HCT116 (cell line): ENCODE data around the gene ZNF763. TPM values are rescaled to one million over a fixed set of nuclear protein-coding genes. Genes with fewer than 3 reads are reported as not detected.

ENCODE experiments used
- ATAC-seq: fragments of 200-7000 bp; cut with Tn5 transposase; 2 replicates; pipeline ENCODE4 v1.9.1; 2020; ENCODE audit warnings: mild to moderate bottlenecking, moderate library complexity
- BruUV-seq: library from RNA; stranded (reverse); fragments of 400-500 nt; replicated peaks from 2 replicates; lab custom pipeline; 2021; lab: Mats Ljungman, UMichigan
- CTCF ChIA-PET: fragments of 300-600 bp; sonication (Branson Sonifier 250); formaldehyde crosslinking; loops from one replicate; lab custom pipeline; 2021; ENCODE audit warnings: antibody characterized with exemption; lab: Charles Lee
- POLR2A ChIA-PET: fragments of 300-600, 350-600 bp; sonication (Branson Sonifier 250); formaldehyde crosslinking; loops from one replicate; lab custom pipeline; 2021; ENCODE audit warnings: antibody characterized with exemption; lab: Charles Lee
- RAD21 ChIA-PET, 2 experiments: fragments of 300-600 bp; sonication (Branson Sonifier 250); formaldehyde crosslinking; loops; one replicate each; lab custom pipeline; 2023; ENCODE audit warnings: low total read pairs in 2 of 2; ENCODE audit not compliant: uncharacterized antibody in 2 of 2, unreplicated experiment in 2 of 2, low non-redundant PET in 1 of 2; lab: Charles Lee
- DNase-seq: peaks from one replicate; pipeline ENCODE4 v3.0.0-alpha.2; 2010; ENCODE audit warnings: low read depth, low spot score
- H2AFZ ChIP-seq: fragments of 200-600 bp; shearing (Covaris generic), sonication (generic); 2 replicates; pipeline ENCODE4 v1.6.1; 2017; ENCODE audit warnings: low read depth, mixed run types, mixed read lengths, antibody characterized with exemption, low read length; ENCODE audit not compliant: poor library complexity, severe bottlenecking
- H3K27ac ChIP-seq: 2 replicates; pipeline ENCODE4 v1.5.1; 2012; ENCODE audit warnings: low read depth, low read length
- H3K27me3 ChIP-seq: fragments of 200-600 bp; sonication (generic); 2 replicates; pipeline ENCODE4 v1.6.1; 2016; ENCODE audit warnings: mixed run types, low read length, mixed read lengths; ENCODE audit not compliant: insufficient read depth
- H3K36me3 ChIP-seq, 2 experiments: fragments of 200-500 bp in 1 of 2; fragments of 200-600 bp in 1 of 2; sonication (Bioruptor generic) in 1 of 2; sonication (generic) in 1 of 2; 2 replicates each; pipeline versions ENCODE4 v1.5.1 to v1.6.1; 2014 to 2016; ENCODE audit warnings: low read length in 2 of 2, inconsistent platforms in 1 of 2, mixed read lengths in 1 of 2, mixed run types in 1 of 2; ENCODE audit not compliant: insufficient read depth in 2 of 2, control insufficient read depth in 1 of 2
- H3K4me1 ChIP-seq, 2 experiments: fragments of 200-600 bp in 1 of 2; sonication (generic) in 1 of 2; 2 replicates each; pipeline versions ENCODE4 v1.5.1 to v1.6.1; 2012 to 2017; ENCODE audit warnings: low read length in 2 of 2, inconsistent platforms in 1 of 2, mild to moderate bottlenecking in 1 of 2, mixed read lengths in 1 of 2, mixed run types in 1 of 2, moderate library complexity in 1 of 2; ENCODE audit not compliant: insufficient read depth in 2 of 2, control insufficient read depth in 1 of 2
- H3K4me2 ChIP-seq: fragments of 200-600 bp; sonication (generic); 2 replicates; pipeline ENCODE4 v1.6.1; 2017; ENCODE audit warnings: mixed run types, low read length, mixed read lengths
- H3K4me3 ChIP-seq, 2 experiments: fragments of 200-600 bp in 1 of 2; sonication (generic) in 1 of 2; replicated peaks in 1 of 2; 2 replicates each; pipeline ENCODE4 v1.5.1; 2011 to 2016; ENCODE audit warnings: low read length in 2 of 2, control low read depth in 1 of 2, low read depth in 1 of 2, mild to moderate bottlenecking in 1 of 2, mixed read lengths in 1 of 2, mixed run types in 1 of 2
- H3K79me2 ChIP-seq: fragments of 200-600 bp; sonication (generic); 2 replicates; pipeline ENCODE4 v1.6.1; 2017; ENCODE audit warnings: mild to moderate bottlenecking, mixed run types, low read length, moderate library complexity, mixed read lengths; ENCODE audit not compliant: insufficient read depth
- H3K9ac ChIP-seq: fragments of 200-600 bp; sonication (generic); 2 replicates; pipeline ENCODE4 v1.6.1; 2016; ENCODE audit warnings: low read length, mixed read lengths
- H3K9me2 ChIP-seq: fragments of 200-600 bp; sonication (generic), shearing (Covaris generic); 2 replicates; pipeline ENCODE4 v1.6.1; 2017; ENCODE audit warnings: mixed run types, mild to moderate bottlenecking, moderate library complexity; ENCODE audit not compliant: insufficient read depth
- H3K9me3 ChIP-seq, 2 experiments: fragments of 200-500 bp in 1 of 2; fragments of 200-600 bp in 1 of 2; sonication (Bioruptor generic) in 1 of 2; sonication (generic) in 1 of 2; 2 replicates each; pipeline ENCODE4 v1.6.1; 2014 to 2017; ENCODE audit warnings: low read length in 2 of 2, mixed read lengths in 2 of 2, inconsistent platforms in 1 of 2, low read depth in 1 of 2, mild to moderate bottlenecking in 1 of 2, mixed run types in 1 of 2, moderate library complexity in 1 of 2; ENCODE audit not compliant: control insufficient read depth in 1 of 2, insufficient read depth in 1 of 2
- H4K20me1 ChIP-seq: fragments of 200-600 bp; sonication (generic), shearing (Covaris generic); 2 replicates; pipeline ENCODE4 v1.6.1; 2017; ENCODE audit warnings: mixed run types, mild to moderate bottlenecking, moderate library complexity; ENCODE audit not compliant: insufficient read depth
- CBX3 ChIP-seq: IDR thresholded peaks from 2 replicates; pipeline ENCODE4 v1.6.1; 2012; ENCODE audit warnings: low read depth
- CEBPB ChIP-seq: IDR thresholded peaks from 2 replicates; pipeline ENCODE4 v1.6.1; 2012; ENCODE audit warnings: low read depth
- EGR1 ChIP-seq: IDR thresholded peaks from 2 replicates; pipeline ENCODE4 v1.6.1; 2012; ENCODE audit warnings: low read depth
- ELF1 ChIP-seq: IDR thresholded peaks from 2 replicates; pipeline ENCODE4 v1.6.1; 2012; ENCODE audit warnings: low read depth, borderline replicate concordance
- EZH2phosphoT487 ChIP-seq: fragments of 200-600 bp; IDR thresholded peaks from 2 replicates; pipeline ENCODE4 v1.6.1; 2018; ENCODE audit warnings: antibody characterized with exemption, borderline replicate concordance
- FOSL1 ChIP-seq: IDR thresholded peaks from 2 replicates; pipeline ENCODE4 v1.6.1; 2012; ENCODE audit warnings: low read depth
- RAD21 ChIP-seq: IDR thresholded peaks from 2 replicates; pipeline ENCODE4 v1.6.1; 2012; ENCODE audit warnings: low read depth, mild to moderate bottlenecking
- SP1 ChIP-seq: IDR thresholded peaks from 2 replicates; pipeline ENCODE4 v1.6.1; 2012; ENCODE audit warnings: low read depth
- SRF ChIP-seq: IDR thresholded peaks from 2 replicates; pipeline ENCODE4 v1.6.1; 2012; ENCODE audit warnings: low read depth
- YY1 ChIP-seq: IDR thresholded peaks from 2 replicates; pipeline ENCODE4 v1.6.1; 2011; ENCODE audit warnings: low read length, low read depth, moderate library complexity, mild to moderate bottlenecking; ENCODE audit not compliant: insufficient replicate concordance; ENCODE audit errors: extremely low read depth
- ZNF274 ChIP-seq: fragments of 200-500 bp; sonication (Bioruptor generic); IDR thresholded peaks from 2 replicates; pipeline ENCODE4 v1.6.1; 2014; ENCODE audit warnings: mild to moderate bottlenecking, low read depth, low read length, inconsistent platforms
- intact Hi-C: fragments of 100-400 bp; cut with micrococcal nuclease; formaldehyde crosslinking; loops from 2 replicates; pipeline ENCODE4 v1.10.0; 2022
- total RNA-seq: library from RNA; stranded (reverse); gene quantifications from one replicate; pipeline ENCODE4 v1.2.1, GENCODE V29; 2021; ENCODE audit not compliant: unreplicated experiment
- TF ChIP-seq, protein P1 (sequence below), 3 experiments: fragments of 200-600 bp in 1 of 3; sonication (generic) in 1 of 3; IDR thresholded peaks in 2 of 3; conservative IDR thresholded peaks in 1 of 3; 2 replicates each; pipeline ENCODE4 v1.5.1; 2012 to 2017; ENCODE audit warnings: low read depth in 2 of 3, low read length in 2 of 3, antibody characterized with exemption in 1 of 3, borderline replicate concordance in 1 of 3, control low read depth in 1 of 3, mild to moderate bottlenecking in 1 of 3, mixed read lengths in 1 of 3, mixed run types in 1 of 3, moderate library complexity in 1 of 3; ENCODE audit not compliant: insufficient read depth in 1 of 3

ZNF763 gene
- total RNA-seq, 1 experiment from 2014 or later: not detected

DNA sequence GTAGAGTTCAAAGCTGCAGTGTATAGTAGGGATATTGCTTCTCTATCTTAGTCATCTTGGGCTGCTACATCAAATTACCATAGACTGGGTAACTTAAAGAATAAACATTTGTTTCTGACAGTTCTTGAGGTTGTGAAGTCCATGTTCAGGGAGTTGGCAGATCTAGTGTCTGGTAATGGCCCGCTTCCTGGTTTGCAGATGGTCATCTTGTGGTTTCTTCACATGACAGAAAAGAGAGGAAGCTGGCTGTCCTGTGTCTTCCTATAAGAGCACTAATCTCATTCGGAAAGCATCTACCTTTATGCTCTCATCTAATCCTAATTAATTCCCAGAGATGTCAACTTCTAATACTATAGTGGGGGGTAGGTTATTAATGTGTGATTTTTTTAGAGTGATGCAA is 6.2 kb downstream of the ZNF763 start (continued):
- TF ChIP-seq EZH2phosphoT487 (no peak), CBX3 (no peak), ZNF274 (no peak), YY1 (no peak)
- TF ChIP-seq, protein P1, sequence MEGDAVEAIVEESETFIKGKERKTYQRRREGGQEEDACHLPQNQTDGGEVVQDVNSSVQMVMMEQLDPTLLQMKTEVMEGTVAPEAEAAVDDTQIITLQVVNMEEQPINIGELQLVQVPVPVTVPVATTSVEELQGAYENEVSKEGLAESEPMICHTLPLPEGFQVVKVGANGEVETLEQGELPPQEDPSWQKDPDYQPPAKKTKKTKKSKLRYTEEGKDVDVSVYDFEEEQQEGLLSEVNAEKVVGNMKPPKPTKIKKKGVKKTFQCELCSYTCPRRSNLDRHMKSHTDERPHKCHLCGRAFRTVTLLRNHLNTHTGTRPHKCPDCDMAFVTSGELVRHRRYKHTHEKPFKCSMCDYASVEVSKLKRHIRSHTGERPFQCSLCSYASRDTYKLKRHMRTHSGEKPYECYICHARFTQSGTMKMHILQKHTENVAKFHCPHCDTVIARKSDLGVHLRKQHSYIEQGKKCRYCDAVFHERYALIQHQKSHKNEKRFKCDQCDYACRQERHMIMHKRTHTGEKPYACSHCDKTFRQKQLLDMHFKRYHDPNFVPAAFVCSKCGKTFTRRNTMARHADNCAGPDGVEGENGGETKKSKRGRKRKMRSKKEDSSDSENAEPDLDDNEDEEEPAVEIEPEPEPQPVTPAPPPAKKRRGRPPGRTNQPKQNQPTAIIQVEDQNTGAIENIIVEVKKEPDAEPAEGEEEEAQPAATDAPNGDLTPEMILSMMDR (IDR thresholded peaks at IDR 0.05 in 2 of 3, conservative IDR thresholded peaks at IDR 0.05 in 1 of 3; ENCODE audit: borderline replicate concordance in 1 of 3, insufficient read depth in 1 of 3, low read depth in 2 of 3, low read length in 2 of 3): no peak

DNA sequence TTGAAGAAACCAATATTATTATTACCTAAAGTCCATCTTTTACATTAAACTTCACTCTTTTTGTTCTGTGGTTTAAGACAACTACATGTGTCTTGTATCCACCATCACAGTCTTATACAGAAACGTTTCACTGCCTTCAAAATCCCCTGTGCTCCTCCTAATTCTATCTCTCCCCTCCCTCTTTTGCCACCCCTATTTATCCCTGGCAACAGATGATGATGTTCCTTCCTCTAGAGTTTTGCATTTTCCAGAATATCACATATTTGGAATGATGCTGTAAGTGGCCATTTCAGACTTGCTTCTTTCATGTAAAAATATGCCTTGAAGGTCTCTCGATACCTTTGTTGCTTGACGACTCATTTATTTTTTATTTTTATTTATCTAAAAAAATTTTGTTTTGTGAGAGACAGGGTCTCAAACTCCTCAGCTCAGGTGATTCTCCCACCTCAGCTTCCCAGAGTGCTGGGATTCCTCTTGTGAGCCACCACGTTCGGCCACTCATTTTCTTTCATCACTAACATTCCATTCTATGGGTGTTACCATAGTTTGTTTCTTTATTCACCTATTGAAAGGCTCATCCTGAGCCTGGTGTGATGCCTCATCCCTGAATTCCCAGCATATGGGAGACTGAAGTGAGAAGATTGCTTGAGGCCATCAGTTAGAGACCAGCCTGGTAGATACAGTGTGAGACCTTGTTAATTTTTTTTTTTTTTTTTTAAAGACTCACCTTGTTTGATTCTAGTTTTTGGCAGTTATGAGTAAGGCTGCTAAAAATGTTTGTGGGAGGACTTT is 8.4 kb downstream of the ZNF763 start:
- H3K9ac ChIP-seq: no peak overlapping the region

More for the DNA sequence above, 8.4 kb downstream of the ZNF763 start:
- POLR2A ChIA-PET: no interaction called here
- Histone ChIP-seq H3K4me1 (no peaks in the 10 kb centered on the region), H2AFZ (no peak overlapping the region), H3K79me2 (no peaks in the 10 kb centered on the region), H3K9me2 (no peaks in the 10 kb centered on the region), H4K20me1 (no peaks in the 10 kb centered on the region), H3K4me3 (no peak overlapping the region), H3K27me3 (no peaks in the 10 kb centered on the region), H3K9me3 (peaks cover 7 to 13% of the 10 kb centered on the region in 2 experiments; a peak in 2 of 4 replicates), H3K4me2 (no peak overlapping the region), H3K36me3 (no peaks in the 10 kb centered on the region), H3K27ac (no peak overlapping the region)
- TF ChIP-seq FOSL1: no peak
- no peak for TF ChIP-seq CEBPB
- no peak for TF ChIP-seq SP1
- no peak for TF ChIP-seq EGR1
- no peak for TF ChIP-seq SRF
- TF ChIP-seq ELF1: no peak
- TF ChIP-seq RAD21: no peak
- TF ChIP-seq CBX3: no peak
- no peak for TF ChIP-seq EZH2phosphoT487
- TF ChIP-seq YY1: no peak
- BruUV-seq: no TSS peak
- RAD21 ChIA-PET: no interaction called here
- no peak for ATAC-seq
- no peak for DNase-seq
- CTCF ChIA-PET: no interaction called here
- intact Hi-C loops: no loop called here
